ENCODE measurements around the gene CTDP1.

GRCh38 chr18:79723628-79724027 is 44.0 kb downstream of the CTDP1 start:
- TF ChIP-seq CTCF (IDR thresholded peaks at IDR 0.05) (no peak), POLR2A (IDR thresholded peaks at IDR 0.05) (no peak)
